ENCODE data around the gene MBP.
"Not testable (repeated sequence)": the region's sequence is repeated elsewhere in the genome, so short reads cannot be mapped to it uniquely, and the experiment has no call there.

MBP gene

GRCh38 chr18:77043541-77044280 lies 88.9 kb downstream of the MBP start:
- DNase-seq: no peak

GRCh38 chr18:77042583-77042982 lies 90.0 kb downstream of the MBP start:
- DNase-seq: no peak

- no peak for DNase-seq
Measured at GRCh38 chr18:77039196-77040130, 93.1 kb downstream of the MBP start.

GRCh38 chr18:77038182-77038858 lies 94.3 kb downstream of the MBP start:
- no peak for DNase-seq

- DNase-seq: no peak
Measured at GRCh38 chr18:77037567-77037966, 95.0 kb downstream of the MBP start.

- DNase-seq: no peak
Measured at GRCh38 chr18:77035380-77036187, 97.0 kb downstream of the MBP start.

GRCh38 chr18:77033575-77033974 lies 99.0 kb downstream of the MBP start:
- DNase-seq: no peak

GRCh38 chr18:77032181-77032701 lies 100.3 kb downstream of the MBP start:
- peak; percentile 41 for DNase-seq

- DNase-seq: no peak
Measured at GRCh38 chr18:77031662-77032061, 100.9 kb downstream of the MBP start.

- DNase-seq: no peak
Measured at GRCh38 chr18:77030201-77030600, 102.4 kb downstream of the MBP start.

- no peak for DNase-seq
Measured at GRCh38 chr18:77025831-77026363, 106.7 kb downstream of the MBP start.

GRCh38 chr18:77025123-77025522 lies 107.5 kb downstream of the MBP start:
- no peak for DNase-seq

GRCh38 chr18:77024476-77024875 lies 108.1 kb downstream of the MBP start:
- no peak for DNase-seq

GRCh38 chr18:77023102-77023782 lies 109.3 kb downstream of the MBP start:
- DNase-seq: no peak

- DNase-seq: no peak
Measured at GRCh38 chr18:77022556-77022955, 110.0 kb downstream of the MBP start.

GRCh38 chr18:77022116-77022515 lies 110.5 kb downstream of the MBP start:
- no peak for DNase-seq

- DNase-seq: not testable (repeated sequence)
Measured at GRCh38 chr18:77021478-77021877, 111.1 kb downstream of the MBP start.

GRCh38 chr18:77021075-77021474 lies 111.5 kb downstream of the MBP start:
- DNase-seq: no peak

GRCh38 chr18:77020561-77020960 lies 112.0 kb downstream of the MBP start:
- DNase-seq: no peak

- DNase-seq: no peak
Measured at GRCh38 chr18:77019641-77020040, 112.9 kb downstream of the MBP start.

- not testable (repeated sequence) for DNase-seq
Measured at GRCh38 chr18:77018650-77019049, 113.9 kb downstream of the MBP start.

Measured in NCI-H345 (cell line).